Neural progenitor cell (in vitro differentiated cells): Measurements from ENCODE around the gene CD300A. TPM values are rescaled to one million over a fixed set of nuclear protein-coding genes. Genes with fewer than 3 reads are reported as not detected.
A peak's percentile ranks its signal among the peaks of the same experiment; 100 is the strongest.

ENCODE experiments used
- DNase-seq: peaks from one replicate; pipeline ENCODE4 v3.0.0-alpha.2; 2016; ENCODE audit warnings: low spot score
- H2AFZ ChIP-seq: fragments of 200-600 bp; sonication (generic); replicated peaks from 2 replicates; pipeline ENCODE4 v1.6.1; 2016; ENCODE audit warnings: antibody characterized with exemption
- H3F3A ChIP-seq: fragments of 200-600 bp; sonication (generic); 2 replicates; pipeline ENCODE4 v1.6.1; 2016; ENCODE audit warnings: antibody characterized with exemption, low read depth
- H3K27ac ChIP-seq: fragments of 200-600 bp; sonication (generic); 2 replicates; pipeline ENCODE4 v1.5.1; 2016; ENCODE audit warnings: mild to moderate bottlenecking
- H3K27me3 ChIP-seq: fragments of 200-600 bp; sonication (generic); 2 replicates; pipeline ENCODE4 v1.6.1; 2016; ENCODE audit warnings: mild to moderate bottlenecking, moderate library complexity
- H3K36me3 ChIP-seq: fragments of 200-600 bp; sonication (generic); 2 replicates; pipeline ENCODE4 v1.5.1; 2016
- H3K4me1 ChIP-seq: fragments of 200-600 bp; sonication (generic); 2 replicates; pipeline ENCODE4 v1.6.1; 2016; ENCODE audit warnings: mixed run types
- H3K4me2 ChIP-seq: fragments of 200-600 bp; sonication (generic); 2 replicates; pipeline ENCODE4 v1.6.1; 2016
- H3K4me3 ChIP-seq: fragments of 200-600 bp; sonication (generic); 2 replicates; pipeline ENCODE4 v1.5.1; 2016
- H3K79me2 ChIP-seq: fragments of 200-600 bp; sonication (generic); 2 replicates; pipeline ENCODE4 v1.6.1; 2016; ENCODE audit warnings: low read depth
- H3K9ac ChIP-seq: fragments of 200-600 bp; sonication (generic); 2 replicates; pipeline ENCODE4 v1.6.1; 2016
- H3K9me3 ChIP-seq: fragments of 200-600 bp; sonication (generic); 2 replicates; pipeline ENCODE4 v1.5.1; 2016; ENCODE audit warnings: low read depth
- H4K20me1 ChIP-seq: fragments of 200-600 bp; sonication (generic); 2 replicates; pipeline ENCODE4 v1.6.1; 2016; ENCODE audit warnings: low read depth
- H3K27ac Mint-ChIP-seq: 3 replicates; pipeline ENCODE4 v1.8.0; 2021; ENCODE audit warnings: mixed read lengths
- H3K27me3 Mint-ChIP-seq: 2 replicates; pipeline ENCODE4 v1.8.0; 2022; ENCODE audit warnings: low read depth, mild to moderate bottlenecking, inconsistent platforms, moderate library complexity, mixed read lengths; ENCODE audit not compliant: insufficient read depth
- H3K36me3 Mint-ChIP-seq: 3 replicates; pipeline ENCODE4 v1.8.0; 2021; ENCODE audit warnings: mixed read lengths
- H3K4me1 Mint-ChIP-seq: 3 replicates; pipeline ENCODE4 v1.8.0; 2021; ENCODE audit warnings: mixed read lengths
- H3K4me3 Mint-ChIP-seq: 3 replicates; pipeline ENCODE4 v1.8.0; 2021; ENCODE audit warnings: mild to moderate bottlenecking, moderate library complexity, mixed read lengths
- H3K9me3 Mint-ChIP-seq: 3 replicates; pipeline ENCODE4 v1.8.0; 2020; ENCODE audit warnings: mixed read lengths
- EZH2 ChIP-seq: fragments of 200-600 bp; sonication (generic); IDR thresholded peaks from 2 replicates; pipeline ENCODE4 v1.6.1; 2017; ENCODE audit warnings: antibody characterized with exemption, mild to moderate bottlenecking, moderate library complexity
- EZH2phosphoT487 ChIP-seq: fragments of 200-600 bp; sonication (generic); IDR thresholded peaks from 2 replicates; pipeline ENCODE4 v1.6.1; 2017; ENCODE audit warnings: antibody characterized with exemption
- total RNA-seq: library from RNA; depleted of rRNA; stranded (reverse); fragments of >200 nt; gene quantifications from 2 replicates; pipeline ENCODE4 v1.2.3, GENCODE V29; 2015; ENCODE audit warnings: low replicate concordance
- TF ChIP-seq, protein P1 (sequence below): fragments of 200-600 bp; sonication (generic); IDR thresholded peaks from 2 replicates; pipeline ENCODE4 v1.5.1; 2017; ENCODE audit warnings: antibody characterized with exemption, mild to moderate bottlenecking

CD300A gene
- total RNA-seq, 1 donor from 2014 or later, result not detected

- Mint-ChIP-seq H3K36me3 (no peaks in the 10 kb centered on the region), H3K4me3 (no peak overlapping the region), H3K27ac (peak overlapping the region; percentile 85), H3K4me1 (peaks cover 37% of the 10 kb centered on the region), H3K9me3 (no peaks in the 10 kb centered on the region), H3K27me3 (peaks cover 12% of the 10 kb centered on the region)
- H3K36me3 ChIP-seq, result no peaks in the 10 kb centered on the region
- no peak for DNase-seq
- H3K9me3 ChIP-seq, result no peaks in the 10 kb centered on the region
- H3K9ac ChIP-seq, result no peak overlapping the region
- H3K4me3 ChIP-seq, result no peak overlapping the region
- TF ChIP-seq EZH2phosphoT487, result no peak
- TF ChIP-seq, protein P1, sequence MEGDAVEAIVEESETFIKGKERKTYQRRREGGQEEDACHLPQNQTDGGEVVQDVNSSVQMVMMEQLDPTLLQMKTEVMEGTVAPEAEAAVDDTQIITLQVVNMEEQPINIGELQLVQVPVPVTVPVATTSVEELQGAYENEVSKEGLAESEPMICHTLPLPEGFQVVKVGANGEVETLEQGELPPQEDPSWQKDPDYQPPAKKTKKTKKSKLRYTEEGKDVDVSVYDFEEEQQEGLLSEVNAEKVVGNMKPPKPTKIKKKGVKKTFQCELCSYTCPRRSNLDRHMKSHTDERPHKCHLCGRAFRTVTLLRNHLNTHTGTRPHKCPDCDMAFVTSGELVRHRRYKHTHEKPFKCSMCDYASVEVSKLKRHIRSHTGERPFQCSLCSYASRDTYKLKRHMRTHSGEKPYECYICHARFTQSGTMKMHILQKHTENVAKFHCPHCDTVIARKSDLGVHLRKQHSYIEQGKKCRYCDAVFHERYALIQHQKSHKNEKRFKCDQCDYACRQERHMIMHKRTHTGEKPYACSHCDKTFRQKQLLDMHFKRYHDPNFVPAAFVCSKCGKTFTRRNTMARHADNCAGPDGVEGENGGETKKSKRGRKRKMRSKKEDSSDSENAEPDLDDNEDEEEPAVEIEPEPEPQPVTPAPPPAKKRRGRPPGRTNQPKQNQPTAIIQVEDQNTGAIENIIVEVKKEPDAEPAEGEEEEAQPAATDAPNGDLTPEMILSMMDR, result no peak
- no peak for TF ChIP-seq EZH2
- peaks cover 21% of the 10 kb centered on the region for H3K27me3 ChIP-seq
- H3K27ac ChIP-seq, result no peak overlapping the region
- H2AFZ ChIP-seq, result peak overlapping the region; percentile 88
- H3K79me2 ChIP-seq, result no peaks in the 10 kb centered on the region
- H3K4me1 ChIP-seq, result peaks cover 29% of the 10 kb centered on the region
- peaks cover 28% of the 10 kb centered on the region for H3F3A ChIP-seq
- peaks cover 4% of the 10 kb centered on the region for H4K20me1 ChIP-seq
- no peak overlapping the region for H3K4me2 ChIP-seq
These were observed 8.6 kb upstream of the CD300A start for GRCh38 chr17:74457820-74458166.

- TF ChIP-seq EZH2 (no peak), EZH2phosphoT487 (no peak)
- TF ChIP-seq, protein P1, result no peak
- H3F3A ChIP-seq, result peaks cover 19% of the 10 kb centered on the region
- H3K4me1 ChIP-seq, result peaks cover 20% of the 10 kb centered on the region
- Mint-ChIP-seq H3K36me3 (no peaks in the 10 kb centered on the region), H3K27ac (no peak overlapping the region), H3K27me3 (peaks cover 14% of the 10 kb centered on the region), H3K4me1 (peaks cover 33% of the 10 kb centered on the region), H3K4me3 (no peak overlapping the region), H3K9me3 (no peaks in the 10 kb centered on the region)
- no peak overlapping the region for H3K4me2 ChIP-seq
- H4K20me1 ChIP-seq, result no peaks in the 10 kb centered on the region
- no peaks in the 10 kb centered on the region for H3K9me3 ChIP-seq
- H3K27me3 ChIP-seq, result peaks cover 11% of the 10 kb centered on the region
- H3K79me2 ChIP-seq, result no peaks in the 10 kb centered on the region
- no peak overlapping the region for H3K27ac ChIP-seq
- DNase-seq, result no peak
- H3K36me3 ChIP-seq, result no peaks in the 10 kb centered on the region
- H2AFZ ChIP-seq, result no peak overlapping the region
- no peak overlapping the region for H3K4me3 ChIP-seq
- H3K9ac ChIP-seq, result no peak overlapping the region
These were observed 7.6 kb upstream of the CD300A start for GRCh38 chr17:74458835-74459234.

GRCh38 chr17:74459622-74460021 is 6.8 kb upstream of the CD300A start:
- H3K79me2 ChIP-seq, result no peaks in the 10 kb centered on the region
- H3K4me3 Mint-ChIP-seq, result no peak overlapping the region
- peaks cover 14% of the 10 kb centered on the region for H3K27me3 Mint-ChIP-seq
- no peak overlapping the region for H3K27ac Mint-ChIP-seq
- H3K4me3 ChIP-seq, result no peak overlapping the region
- TF ChIP-seq, protein P1, result no peak
- TF ChIP-seq EZH2 (no peak), EZH2phosphoT487 (no peak)
- no peak overlapping the region for H3K4me2 ChIP-seq
- H3K4me1 Mint-ChIP-seq, result peaks cover 29% of the 10 kb centered on the region
- H3K9me3 Mint-ChIP-seq, result no peaks in the 10 kb centered on the region
- no peak overlapping the region for H3K27ac ChIP-seq
- no peak for DNase-seq
- no peaks in the 10 kb centered on the region for H3K9me3 ChIP-seq
- H3K36me3 ChIP-seq, result no peaks in the 10 kb centered on the region
- H4K20me1 ChIP-seq, result no peaks in the 10 kb centered on the region
- no peaks in the 10 kb centered on the region for H3K36me3 Mint-ChIP-seq
- peaks cover 11% of the 10 kb centered on the region for H3K27me3 ChIP-seq
- H2AFZ ChIP-seq, result no peak overlapping the region
- peaks cover 14% of the 10 kb centered on the region for H3F3A ChIP-seq
- peaks cover 15% of the 10 kb centered on the region for H3K4me1 ChIP-seq
- no peak overlapping the region for H3K9ac ChIP-seq
